HG02588 (cell line): Measurements from ENCODE around the gene FHIT.

Source experiments
- ATAC-seq: cut with Tn5 transposase; IDR thresholded peaks from one replicate; pipeline ENCODE4 v1.9.1; 2021; ENCODE audit warnings: mild to moderate bottlenecking, moderate library complexity; ENCODE audit not compliant: unreplicated experiment

Gene FHIT

DNA sequence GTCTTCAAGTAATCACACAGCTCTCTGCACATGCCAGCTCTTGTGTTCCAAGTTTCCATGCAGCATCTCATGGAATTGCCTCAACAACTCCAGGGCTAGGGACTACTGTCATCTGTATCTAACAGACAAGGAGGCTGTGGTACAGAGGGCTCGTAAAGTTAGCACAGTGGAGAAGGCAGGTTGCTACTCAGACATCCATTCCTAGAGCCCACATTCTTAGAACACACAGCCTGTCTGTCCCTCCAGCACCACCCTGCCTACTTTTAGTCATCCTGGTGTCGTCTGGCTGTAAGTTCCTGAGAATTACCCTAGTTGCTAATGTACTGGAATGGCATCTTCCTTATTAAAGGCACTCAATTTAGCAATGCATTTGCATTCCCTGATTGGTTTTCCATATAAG is 862.5 kb downstream of the FHIT start:
- ATAC-seq: no peak

DNA sequence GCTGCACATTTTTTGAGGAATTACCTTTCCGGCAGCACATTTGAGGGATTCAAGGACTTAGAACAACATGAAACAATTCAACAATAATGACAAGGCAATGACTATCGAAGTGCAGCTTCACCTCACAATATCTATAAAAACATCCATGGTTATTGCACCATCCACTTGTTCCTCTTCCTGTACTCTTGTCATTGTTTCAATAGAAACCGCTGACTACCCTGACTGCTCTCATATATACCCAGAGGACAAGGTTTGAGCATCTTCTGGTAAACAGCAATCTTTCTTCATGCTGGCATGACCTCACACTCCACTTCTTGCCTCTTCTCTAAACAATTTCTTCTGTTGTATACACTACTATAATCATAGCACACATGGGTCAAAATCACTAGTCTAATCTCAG is 864.9 kb downstream of the FHIT start:
- no peak for ATAC-seq

DNA sequence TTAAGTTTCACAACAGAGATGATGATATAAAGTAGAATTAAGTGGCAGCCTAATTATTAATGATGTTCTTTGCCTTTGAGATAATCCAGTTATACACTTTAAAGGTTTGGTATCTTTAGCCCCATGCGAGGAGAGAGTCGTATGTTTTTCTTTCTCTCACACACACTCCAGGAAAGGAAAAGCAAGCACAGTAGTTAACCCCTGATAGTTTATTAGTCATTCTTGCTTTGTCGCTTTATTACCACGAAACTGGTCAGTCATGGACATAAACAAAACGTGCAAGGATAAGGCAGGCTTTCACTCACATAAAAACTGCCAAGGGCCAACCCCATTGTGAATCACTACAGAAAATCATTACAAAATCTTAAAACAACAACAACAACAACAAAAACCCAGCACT is 866.9 kb downstream of the FHIT start:
- ATAC-seq: no peak

DNA sequence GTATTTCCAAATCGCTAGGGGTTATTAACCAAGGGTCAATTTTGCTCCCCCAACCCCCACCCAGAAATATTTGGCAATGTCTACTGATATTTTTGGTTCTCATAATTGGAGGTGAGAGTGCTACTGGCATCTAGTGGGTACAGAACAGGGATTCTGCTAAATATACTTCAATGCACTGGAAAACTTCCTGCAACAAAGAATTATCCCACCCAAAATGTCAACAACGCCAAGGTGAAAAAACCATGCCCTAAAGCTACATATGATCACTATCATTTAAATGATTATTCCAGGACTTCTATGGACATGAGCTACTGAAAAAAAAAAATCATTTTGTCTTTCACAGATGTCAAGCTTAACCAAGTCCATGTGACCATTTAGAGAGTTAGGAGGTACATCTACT is 867.9 kb downstream of the FHIT start:
- ATAC-seq: no peak

DNA sequence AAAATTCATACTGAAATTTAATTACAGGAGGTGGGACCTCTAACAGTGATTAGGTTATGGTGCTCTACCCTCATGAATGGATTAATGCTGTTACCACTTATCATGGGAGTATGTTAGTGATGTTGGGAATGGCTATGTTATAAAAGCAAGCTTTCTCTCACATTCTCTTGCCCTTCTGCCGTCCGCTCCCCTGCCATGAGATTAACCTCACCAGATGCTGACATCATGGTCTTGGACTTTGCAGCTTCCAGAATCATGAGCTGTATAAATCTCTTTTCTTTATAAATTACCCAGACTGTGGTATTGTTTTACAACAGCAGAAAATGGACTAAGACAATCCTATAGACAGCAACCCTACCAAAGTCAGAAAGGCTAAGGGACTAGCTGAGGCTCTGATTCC is 884.8 kb downstream of the FHIT start:
- no peak for ATAC-seq

DNA sequence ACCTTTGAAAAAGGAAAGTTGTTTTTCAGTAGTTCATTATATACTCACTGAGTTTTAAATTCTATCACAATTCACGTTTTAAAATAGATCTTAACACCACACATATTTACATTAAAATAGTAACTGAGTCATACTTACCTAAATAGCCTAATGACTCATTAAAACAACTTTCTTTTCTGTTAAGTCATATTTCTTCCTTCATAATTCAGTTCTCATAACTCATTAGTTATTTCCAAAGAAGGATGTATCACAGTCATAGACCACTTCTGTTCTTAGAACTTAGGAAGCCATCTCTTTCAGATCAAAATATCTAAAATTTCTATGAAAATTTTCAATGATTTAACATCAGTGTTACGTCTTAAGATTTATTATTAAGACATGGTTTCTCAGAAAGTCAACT is 885.9 kb downstream of the FHIT start:
- ATAC-seq: no peak

DNA sequence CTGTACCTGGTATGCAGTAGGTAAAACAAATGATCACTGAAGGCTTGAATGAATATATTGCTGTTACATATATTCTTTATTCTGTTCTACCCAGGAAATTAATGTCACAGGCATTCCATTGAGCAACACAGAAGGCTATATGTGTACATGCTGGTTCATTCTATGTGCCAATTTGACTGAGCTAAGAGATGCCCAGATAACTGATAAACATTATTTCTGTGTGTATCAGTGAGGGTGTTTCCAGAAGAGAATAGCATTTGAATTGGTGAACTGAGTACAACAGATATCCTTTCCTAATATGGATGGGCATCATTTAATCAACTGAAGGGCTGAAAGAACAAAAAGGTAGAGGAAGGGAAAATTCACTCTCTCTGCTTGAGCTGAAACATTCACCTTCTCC is 886.8 kb downstream of the FHIT start:
- no peak for ATAC-seq

DNA sequence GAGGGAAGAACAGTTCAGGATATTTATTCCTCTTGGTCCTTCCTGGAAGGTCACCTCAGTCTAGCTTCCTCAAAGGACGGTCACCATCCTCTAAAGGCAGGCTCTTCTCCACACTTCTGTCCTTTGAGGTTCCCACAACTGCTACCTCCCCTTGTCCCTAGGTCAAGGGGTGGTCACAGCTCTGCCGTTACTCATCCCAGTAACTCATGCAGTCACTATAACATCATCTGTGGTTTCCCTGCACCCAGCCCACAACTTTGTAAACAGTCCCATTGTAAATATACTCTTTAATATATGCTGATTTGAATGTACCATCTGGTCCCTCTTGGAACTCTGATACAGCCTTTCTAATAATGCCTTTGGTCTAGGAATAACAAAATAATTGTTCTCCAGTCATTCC is 887.4 kb downstream of the FHIT start:
- no peak for ATAC-seq

DNA sequence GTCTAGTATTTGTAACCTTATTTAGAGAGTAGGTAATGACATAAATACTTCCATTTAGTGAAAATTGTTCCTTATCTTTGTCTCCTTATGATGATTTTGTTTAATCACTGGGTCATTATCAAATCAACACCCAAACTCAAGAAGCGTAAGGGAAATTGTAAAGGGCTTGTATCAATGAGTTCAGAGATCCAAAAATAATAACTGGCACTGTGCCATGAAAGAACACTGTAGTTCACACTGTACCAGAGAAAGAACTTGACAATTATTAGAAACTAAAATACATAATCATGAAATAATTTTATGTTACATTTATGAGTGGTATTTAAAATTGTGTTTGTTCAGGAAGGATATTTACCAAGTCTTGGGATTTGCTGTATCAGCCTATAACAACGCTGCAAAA is 895.4 kb downstream of the FHIT start:
- ATAC-seq: no peak

DNA sequence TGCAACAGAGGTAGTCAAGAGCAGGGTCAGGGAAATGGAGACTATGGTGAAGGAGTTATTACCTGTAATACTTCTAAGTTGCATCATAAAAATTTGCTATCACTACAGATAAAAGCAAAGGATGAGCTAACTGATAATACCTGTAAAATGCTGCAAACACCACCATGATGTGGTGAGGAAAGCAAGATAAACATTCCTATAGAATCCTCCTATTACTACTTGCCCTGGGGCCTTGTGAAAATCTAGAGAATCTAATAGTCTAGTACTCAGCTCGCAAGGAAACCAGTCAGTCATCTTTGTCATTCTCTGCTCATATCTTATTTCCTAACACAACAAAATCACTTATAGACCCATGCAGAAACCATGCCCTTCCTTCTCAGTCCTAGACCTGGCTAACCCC is 899.8 kb downstream of the FHIT start:
- no peak for ATAC-seq

DNA sequence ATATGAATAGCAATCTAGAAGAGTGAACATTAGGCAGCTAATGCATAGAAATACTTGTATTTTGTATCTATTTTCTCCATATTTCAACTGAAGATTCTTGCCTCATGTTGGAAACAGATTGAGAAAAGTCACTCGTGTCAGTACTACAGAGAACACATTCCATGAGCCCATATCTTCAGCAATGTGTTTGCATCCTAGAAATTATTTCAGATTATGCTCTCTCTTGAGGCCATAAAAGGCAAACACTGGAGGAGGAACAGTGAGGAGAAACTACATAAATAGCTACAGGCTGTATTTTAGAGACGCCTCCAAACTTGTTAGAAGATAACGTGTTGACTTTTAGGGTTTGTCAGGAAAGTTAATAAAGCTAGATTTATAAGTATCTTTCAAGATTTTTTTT is 906.9 kb downstream of the FHIT start:
- no peak for ATAC-seq

DNA sequence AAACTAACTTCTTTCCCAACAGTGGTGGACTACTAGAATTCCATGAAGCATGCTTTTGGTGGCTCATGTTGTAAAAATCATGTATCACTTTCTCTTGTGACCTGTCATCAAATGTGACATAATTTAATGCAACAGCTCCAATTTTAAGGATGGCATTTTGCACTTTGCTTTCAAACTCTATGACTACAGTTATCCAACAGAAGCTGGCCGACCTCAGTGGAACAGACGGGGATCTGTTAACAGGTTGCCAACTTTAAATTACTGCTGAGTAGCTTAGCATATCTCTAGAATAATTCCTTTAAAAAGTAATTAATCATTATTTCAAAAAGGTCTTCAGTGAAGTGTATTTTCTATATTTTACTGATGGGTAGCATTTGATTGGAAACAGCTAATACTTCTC is 907.4 kb downstream of the FHIT start:
- ATAC-seq: no peak

DNA sequence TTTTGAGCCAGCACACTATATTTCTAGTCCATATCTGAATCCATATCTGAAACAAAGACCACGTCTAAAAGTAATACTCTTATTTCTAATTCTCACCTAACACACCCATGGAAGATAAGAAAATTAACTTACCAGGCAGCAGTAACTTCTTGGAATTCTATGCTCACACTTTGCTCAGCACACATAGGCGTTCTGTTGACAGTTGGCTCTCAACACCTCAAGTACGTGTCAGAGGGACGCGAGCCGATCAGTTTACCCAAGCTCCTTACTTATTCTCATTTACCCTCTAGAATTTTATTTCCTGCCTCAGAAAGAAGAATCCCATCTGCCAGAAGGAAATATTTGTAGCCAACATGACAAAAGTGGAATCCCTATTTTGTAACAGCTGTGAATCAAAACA is 911.9 kb downstream of the FHIT start:
- no peak for ATAC-seq

DNA sequence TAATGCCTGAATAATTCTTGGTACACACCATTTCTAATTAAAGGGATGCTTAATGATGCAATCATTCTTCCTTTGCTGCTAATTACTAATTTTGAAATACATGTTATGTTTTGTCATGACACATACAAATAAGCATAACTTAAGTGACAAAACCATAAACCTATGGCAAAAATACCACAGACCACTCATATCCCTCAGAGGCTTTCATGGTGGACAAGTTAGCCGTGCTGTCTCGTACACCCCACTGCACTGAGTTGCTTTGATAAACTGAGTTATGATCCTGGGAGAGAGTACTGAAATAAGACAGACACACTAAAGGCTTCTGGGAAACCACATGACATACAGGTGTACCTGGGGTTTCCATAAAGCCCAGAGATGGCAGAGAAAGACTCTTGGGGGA is 913.8 kb downstream of the FHIT start:
- no peak for ATAC-seq

DNA sequence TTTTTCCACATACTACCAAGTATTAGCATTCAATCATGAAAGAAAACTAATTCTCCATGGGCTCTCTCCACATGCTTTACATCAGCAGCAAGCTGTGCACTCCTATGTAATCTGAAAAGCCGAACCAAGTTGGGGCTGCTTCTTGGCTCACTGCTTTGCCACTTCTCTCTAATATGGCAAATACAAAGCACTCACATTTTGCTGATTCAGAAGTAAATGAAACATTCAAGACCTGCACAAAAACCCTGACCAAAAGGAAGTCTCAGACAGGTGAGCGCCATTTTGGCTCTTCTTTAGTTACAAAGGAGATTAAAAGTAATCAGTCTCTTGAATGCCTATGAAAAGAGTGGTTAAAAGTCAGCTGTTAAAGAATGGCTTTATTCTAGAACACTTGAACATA is 915.2 kb downstream of the FHIT start:
- ATAC-seq: no peak

DNA sequence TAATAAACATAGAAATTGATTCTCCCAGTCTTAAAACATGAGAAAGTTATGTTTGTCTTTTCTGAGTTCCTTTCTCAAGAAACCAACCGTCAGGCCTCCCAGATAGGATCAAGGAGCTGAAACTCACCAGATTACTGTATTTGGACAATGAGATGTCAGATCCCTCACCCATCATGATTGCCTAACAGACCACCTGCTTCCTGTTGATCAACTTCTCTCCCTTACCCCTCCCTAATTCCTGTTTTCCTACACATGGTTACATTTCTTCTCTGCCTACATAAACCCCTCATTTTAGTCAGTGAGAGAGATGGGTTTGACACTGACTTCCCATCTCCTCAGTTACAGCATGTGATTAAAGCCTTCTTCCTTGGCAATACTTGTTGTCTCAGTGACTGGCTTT is 917.5 kb downstream of the FHIT start:
- no peak for ATAC-seq

DNA sequence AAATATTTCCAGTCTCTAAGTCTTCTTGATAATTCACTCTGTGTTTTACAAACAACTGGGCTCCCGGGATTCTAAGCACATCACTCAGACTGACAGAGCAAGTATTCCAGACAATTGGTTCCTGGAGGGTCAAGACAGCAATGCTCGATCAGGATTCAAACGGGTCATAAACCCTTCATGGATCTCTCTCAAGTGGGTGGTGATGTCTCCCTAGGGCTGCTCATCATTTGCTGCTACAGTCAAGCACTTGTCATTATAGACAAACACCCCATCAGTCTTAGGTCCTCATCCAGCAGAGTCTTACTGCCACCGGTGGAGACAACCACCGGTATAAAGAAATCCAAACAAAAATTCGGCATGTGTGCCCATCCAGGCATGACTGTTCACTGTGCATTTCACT is 921.1 kb downstream of the FHIT start:
- no peak for ATAC-seq

DNA sequence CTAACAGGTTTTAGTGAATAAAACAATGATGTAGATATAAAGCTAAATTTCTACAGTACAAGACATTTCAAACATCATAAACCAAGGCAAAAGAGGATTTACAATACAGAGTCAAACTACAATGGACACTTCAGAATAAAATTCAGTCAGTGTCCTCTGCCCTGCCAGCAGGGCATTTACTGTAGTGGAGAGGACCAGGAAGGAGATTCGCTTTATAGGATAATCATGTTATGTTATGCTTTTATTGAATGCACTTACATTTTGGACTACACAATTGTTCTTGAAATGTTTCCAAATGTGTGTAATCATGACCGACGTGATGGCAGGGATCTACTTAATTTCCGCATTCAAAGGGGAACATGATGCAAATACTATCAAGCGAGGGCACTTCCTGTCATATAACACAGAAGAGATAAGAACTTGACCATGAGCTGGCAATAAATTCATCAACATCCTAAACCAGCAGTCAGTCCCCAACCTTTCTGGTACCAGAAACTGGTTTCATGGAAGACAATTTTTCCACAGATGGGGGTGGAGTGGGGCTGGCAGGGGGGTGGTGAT is 925.6 kb downstream of the FHIT start:
- no peak for ATAC-seq

DNA sequence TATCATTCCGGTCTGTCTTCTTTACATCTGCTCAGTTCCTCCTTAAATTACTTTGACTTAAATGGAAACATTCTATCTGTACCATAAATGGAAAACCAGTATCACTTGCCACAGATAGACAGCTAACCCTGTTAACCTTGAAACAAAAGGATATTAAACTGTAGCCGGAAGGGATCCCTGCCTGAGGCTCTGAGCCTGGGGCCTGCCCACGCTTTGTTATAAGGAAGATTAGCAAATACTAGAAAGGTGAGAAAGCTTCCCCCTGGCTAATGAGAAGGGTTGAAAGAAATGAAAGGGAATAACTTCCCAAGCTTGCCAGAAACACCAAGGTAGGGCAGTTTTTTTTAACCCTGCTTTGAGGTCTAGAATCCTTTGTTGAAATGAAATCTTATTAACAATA is 927.6 kb downstream of the FHIT start:
- no peak for ATAC-seq

DNA sequence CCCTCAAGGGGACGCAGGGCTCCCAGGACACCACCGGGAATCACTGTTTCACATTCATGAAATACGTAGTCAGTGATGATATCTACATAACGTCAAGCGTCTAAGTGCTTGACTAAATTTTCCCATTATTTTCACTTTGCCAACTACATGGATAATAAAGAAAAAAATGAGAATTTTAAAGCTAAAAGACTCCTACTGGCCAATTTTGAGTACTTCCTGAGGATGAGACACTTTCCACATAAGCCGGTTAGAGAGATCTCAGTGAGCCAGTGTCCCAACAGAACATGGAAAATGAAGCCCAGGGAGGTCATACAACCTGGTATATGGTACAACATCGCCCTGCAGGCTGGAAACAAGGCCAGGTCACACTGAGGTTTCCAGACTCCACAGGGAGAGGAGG is 928.1 kb downstream of the FHIT start:
- no peak for ATAC-seq

DNA sequence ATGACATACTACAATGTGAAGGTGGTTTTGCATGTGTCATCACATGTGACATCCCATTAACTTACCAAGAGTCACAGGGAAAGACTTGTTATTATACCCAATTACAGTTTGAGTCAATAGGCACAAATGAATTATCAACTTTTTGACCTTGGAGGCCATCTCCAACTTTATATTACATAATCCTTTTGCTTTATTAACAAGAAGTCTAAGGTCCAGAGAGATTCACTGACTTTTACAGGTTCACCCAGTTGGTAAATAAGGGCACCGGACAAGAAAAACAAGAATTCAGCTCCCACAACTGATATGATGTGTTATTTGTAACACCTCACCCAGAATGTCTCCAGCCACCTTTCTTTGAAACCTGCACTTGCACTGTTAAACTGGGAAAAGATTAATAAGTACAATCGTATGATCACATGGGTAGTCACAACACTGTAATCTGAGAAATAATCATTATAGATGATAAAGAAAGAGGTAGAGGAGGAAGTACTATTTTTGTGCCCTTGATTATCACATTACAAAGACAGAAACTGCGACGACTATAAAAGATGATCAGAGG is 928.9 kb downstream of the FHIT start:
- no peak for ATAC-seq

DNA sequence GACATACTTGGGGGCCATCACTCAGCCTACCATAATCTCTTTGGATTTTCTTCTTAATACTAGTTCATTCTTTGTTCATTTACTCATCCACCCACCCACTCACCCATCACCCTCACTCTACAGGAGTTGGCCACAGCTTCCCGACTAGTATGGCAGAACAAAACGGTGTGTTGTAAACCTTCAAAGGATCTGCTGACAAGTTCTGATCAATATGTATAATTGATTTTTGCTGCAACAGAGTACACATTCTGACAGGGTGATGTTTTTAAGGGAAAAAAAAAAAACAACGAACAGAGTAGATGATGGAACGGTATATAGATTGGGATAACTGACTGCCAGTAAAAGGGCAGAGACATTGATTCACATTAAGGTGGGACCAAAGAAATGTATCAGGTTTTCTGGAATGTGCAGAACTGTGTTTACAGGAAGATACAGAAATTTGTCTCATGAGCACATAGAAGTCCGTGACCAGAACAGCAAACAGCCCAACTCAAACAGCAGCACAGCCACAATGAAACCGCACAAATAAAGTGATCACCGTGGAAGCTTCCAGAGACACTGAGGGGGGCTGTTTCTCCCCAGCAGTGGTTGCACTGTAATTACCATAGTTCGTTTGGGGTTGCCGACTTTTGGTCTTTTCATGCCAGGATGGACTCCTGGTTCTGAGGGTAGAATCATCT is 931.9 kb downstream of the FHIT start:
- ATAC-seq: no peak
